BLaER1 (cell line): ENCODE measurements around the gene NTM.
"Not testable (repeated sequence)": the region's sequence is repeated elsewhere in the genome, so short reads cannot be mapped to it uniquely, and the experiment has no call there.

Source experiments
- H3K27ac ChIP-seq: shearing (Covaris generic); formaldehyde crosslinking; 2 replicates; pipeline ENCODE4 v1.8.1; 2022
- H3K27me3 ChIP-seq: shearing (Covaris generic); formaldehyde crosslinking; 2 replicates; pipeline ENCODE4 v1.8.1; 2022
- H3K36me3 ChIP-seq: shearing (Covaris generic); formaldehyde crosslinking; 2 replicates; pipeline ENCODE4 v1.8.1; 2022
- H3K4me1 ChIP-seq: shearing (Covaris generic); formaldehyde crosslinking; 2 replicates; pipeline ENCODE4 v1.8.1; 2022
- H3K4me2 ChIP-seq: shearing (Covaris generic); formaldehyde crosslinking; 2 replicates; pipeline ENCODE4 v1.8.1; 2022
- H3K4me3 ChIP-seq: shearing (Covaris generic); formaldehyde crosslinking; 2 replicates; pipeline ENCODE4 v1.8.1; 2022
- H3K9ac ChIP-seq: shearing (Covaris generic); formaldehyde crosslinking; 2 replicates; pipeline ENCODE4 v1.8.1; 2022
- H3K9me3 ChIP-seq: shearing (Covaris generic); formaldehyde crosslinking; 2 replicates; pipeline ENCODE4 v1.8.1; 2022
- H4K20me1 ChIP-seq: shearing (Covaris generic); formaldehyde crosslinking; 2 replicates; pipeline ENCODE4 v1.8.1; 2022
- Cebpa-rat ChIP-seq: shearing (Covaris generic); IDR thresholded peaks from 2 replicates; pipeline ENCODE4 v1.8.1; 2022

The NTM gene

GRCh38 chr11:131486937-131487635 lies 116.7 kb downstream of the NTM start:
- H3K4me1 ChIP-seq, result no peaks in the 10 kb centered on the region
- no peaks in the 10 kb centered on the region for H3K9me3 ChIP-seq
- no peak overlapping the region for H3K9ac ChIP-seq
- no peak overlapping the region for H3K27ac ChIP-seq
- H3K4me2 ChIP-seq, result no peak overlapping the region
- TF ChIP-seq Cebpa-rat, result no peak
- no peaks in the 10 kb centered on the region for H4K20me1 ChIP-seq
- H3K4me3 ChIP-seq, result no peak overlapping the region
- no peaks in the 10 kb centered on the region for H3K36me3 ChIP-seq
- no peaks in the 10 kb centered on the region for H3K27me3 ChIP-seq

DNA sequence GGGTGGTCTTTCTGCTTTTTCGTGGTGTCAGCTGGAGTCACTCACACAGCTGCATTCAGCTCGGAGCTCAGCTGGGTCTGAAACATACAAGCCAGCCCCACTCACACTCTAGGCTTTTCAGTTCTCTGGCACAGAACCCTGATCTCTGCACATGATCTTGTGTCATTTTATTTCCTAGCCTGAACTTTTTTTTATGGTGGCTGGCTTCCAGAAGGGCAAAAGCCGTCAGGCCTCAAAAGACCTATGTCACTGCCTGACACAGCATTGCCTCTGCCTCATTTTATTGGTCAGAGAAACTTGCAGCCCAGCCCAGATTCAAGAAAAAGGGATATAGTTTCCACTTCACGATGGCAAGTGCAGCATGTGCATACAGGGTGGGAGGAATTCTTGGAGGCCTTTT lies 117.8 kb downstream of the NTM start:
- no peaks in the 10 kb centered on the region for H4K20me1 ChIP-seq
- no peaks in the 10 kb centered on the region for H3K36me3 ChIP-seq
- H3K4me1 ChIP-seq, result no peaks in the 10 kb centered on the region
- no peak overlapping the region for H3K27ac ChIP-seq
- no peaks in the 10 kb centered on the region for H3K27me3 ChIP-seq
- H3K9ac ChIP-seq, result no peak overlapping the region
- TF ChIP-seq Cebpa-rat, result no peak
- no peak overlapping the region for H3K4me2 ChIP-seq
- H3K4me3 ChIP-seq, result no peak overlapping the region
- H3K9me3 ChIP-seq, result no peaks in the 10 kb centered on the region

GRCh38 chr11:131491503-131491902 lies 121.1 kb downstream of the NTM start:
- H4K20me1 ChIP-seq, result no peaks in the 10 kb centered on the region
- no peaks in the 10 kb centered on the region for H3K36me3 ChIP-seq
- no peaks in the 10 kb centered on the region for H3K27me3 ChIP-seq
- no peak overlapping the region for H3K27ac ChIP-seq
- H3K4me1 ChIP-seq, result no peaks in the 10 kb centered on the region
- H3K4me2 ChIP-seq, result no peak overlapping the region
- no peaks in the 10 kb centered on the region for H3K9me3 ChIP-seq
- H3K4me3 ChIP-seq, result no peak overlapping the region
- no peak overlapping the region for H3K9ac ChIP-seq
- no peak for TF ChIP-seq Cebpa-rat

GRCh38 chr11:131495423-131495822 lies 125.0 kb downstream of the NTM start:
- Histone ChIP-seq H4K20me1 (no peaks in the 10 kb centered on the region), H3K27me3 (no peaks in the 10 kb centered on the region), H3K27ac (no peak overlapping the region), H3K9me3 (no peaks in the 10 kb centered on the region), H3K4me2 (no peak overlapping the region), H3K9ac (no peak overlapping the region), H3K4me3 (no peak overlapping the region), H3K36me3 (no peaks in the 10 kb centered on the region), H3K4me1 (no peaks in the 10 kb centered on the region)
- TF ChIP-seq Cebpa-rat, result no peak

DNA sequence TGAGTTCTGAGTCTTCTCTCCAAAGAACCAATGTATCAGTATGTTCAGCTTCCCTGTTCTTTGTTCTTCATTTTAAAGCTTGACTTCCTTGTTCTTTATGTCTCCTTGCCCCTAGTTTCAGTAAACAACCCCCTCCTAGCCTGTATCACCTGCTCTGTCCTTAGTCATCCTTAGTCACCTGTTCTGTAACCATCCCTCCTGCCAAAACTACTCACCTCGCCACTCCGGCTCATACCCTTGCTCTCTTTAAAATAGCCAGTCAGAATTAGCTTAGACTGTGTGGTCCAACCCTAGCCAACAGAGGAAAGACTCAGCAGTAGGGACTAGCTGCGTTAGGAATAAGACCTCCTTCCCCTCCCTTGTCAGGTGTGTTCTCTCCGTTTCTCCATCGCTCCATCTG lies 127.3 kb downstream of the NTM start:
- H3K4me2 ChIP-seq, result not testable (repeated sequence)

DNA sequence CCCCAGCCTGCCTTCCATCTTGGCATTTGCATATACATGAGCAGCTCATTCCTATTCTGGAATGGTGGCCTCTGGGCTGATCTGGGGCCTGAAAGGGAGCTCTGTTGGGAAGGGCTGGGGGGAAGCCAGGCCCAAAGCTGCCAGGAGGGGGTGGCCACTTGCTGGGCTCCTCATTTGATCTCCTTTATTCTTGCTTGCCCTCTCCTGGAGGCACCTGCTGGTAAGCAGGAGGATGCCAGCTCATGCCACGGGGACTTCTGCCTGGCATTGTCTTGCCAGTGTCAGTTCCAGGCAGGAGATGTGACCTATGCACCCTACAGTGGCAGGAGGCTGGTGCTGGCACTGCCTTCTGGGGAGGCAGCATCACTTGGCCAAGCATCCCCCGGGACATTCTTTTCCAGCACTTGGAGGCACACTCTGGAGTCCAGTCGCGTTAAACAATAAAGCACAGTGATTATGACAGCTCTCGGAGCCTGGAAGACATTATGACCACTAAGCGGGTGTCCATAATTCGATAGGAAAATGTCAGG lies 128.3 kb downstream of the NTM start:
- Histone ChIP-seq H3K27me3 (no peaks in the 10 kb centered on the region), H3K4me3 (no peak overlapping the region), H3K9me3 (no peaks in the 10 kb centered on the region), H3K4me2 (no peak overlapping the region), H3K36me3 (no peaks in the 10 kb centered on the region), H3K9ac (no peak overlapping the region), H3K27ac (no peak overlapping the region), H4K20me1 (no peaks in the 10 kb centered on the region), H3K4me1 (no peaks in the 10 kb centered on the region)
- no peak for TF ChIP-seq Cebpa-rat

More for the DNA sequence above, 127.3 kb downstream of the NTM start:
- H3K4me1 ChIP-seq, H4K20me1 ChIP-seq, H3K9me3 ChIP-seq, H3K36me3 ChIP-seq, H3K4me3 ChIP-seq, H3K9ac ChIP-seq, H3K27ac ChIP-seq, H3K27me3 ChIP-seq: not testable (repeated sequence)

DNA sequence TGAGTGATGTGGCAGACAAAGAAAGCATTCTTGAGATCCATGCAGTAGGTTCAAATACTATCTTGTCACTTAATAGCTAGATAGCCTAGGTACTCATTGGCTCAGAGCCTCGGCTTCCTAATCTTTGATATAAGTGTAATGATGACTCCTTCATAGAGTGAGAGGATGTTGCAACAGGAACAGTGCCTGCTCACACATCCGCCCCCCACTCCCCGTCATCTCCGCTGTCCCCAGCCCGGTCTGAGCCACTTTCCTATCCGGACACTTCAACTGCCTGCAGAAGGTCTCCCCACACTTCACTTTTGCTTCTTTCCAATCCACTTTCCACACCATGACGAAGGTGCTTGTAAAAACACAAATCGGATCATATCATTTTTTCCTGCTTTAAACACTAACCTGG lies 128.8 kb downstream of the NTM start:
- Histone ChIP-seq H3K9ac (no peak overlapping the region), H3K27ac (no peak overlapping the region), H3K4me1 (no peaks in the 10 kb centered on the region), H3K4me2 (no peak overlapping the region), H3K27me3 (no peaks in the 10 kb centered on the region), H4K20me1 (no peaks in the 10 kb centered on the region), H3K4me3 (no peak overlapping the region), H3K36me3 (no peaks in the 10 kb centered on the region), H3K9me3 (no peaks in the 10 kb centered on the region)
- no peak for TF ChIP-seq Cebpa-rat

DNA sequence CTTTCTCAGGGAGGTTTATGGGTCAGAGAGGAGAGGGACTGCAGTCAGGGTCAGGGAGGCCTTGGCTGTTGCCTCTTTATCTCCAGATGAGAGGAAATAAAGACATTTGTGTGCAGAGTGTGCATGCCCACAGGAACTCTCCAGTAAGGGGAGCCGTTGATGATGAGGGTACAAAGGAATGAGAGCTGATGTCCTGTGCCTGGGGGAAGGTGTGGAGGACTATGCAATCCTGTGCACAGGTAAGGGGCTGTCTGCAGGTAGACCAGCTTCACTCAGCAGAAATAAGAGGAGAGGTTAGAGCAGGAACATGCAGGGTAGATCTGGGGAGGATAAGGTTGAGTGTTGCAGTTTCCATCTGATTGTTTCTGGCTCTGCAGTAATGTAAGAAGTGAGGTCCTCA lies 132.6 kb downstream of the NTM start:
- Histone ChIP-seq H3K9me3 (no peaks in the 10 kb centered on the region), H3K4me1 (no peaks in the 10 kb centered on the region), H3K4me2 (no peak overlapping the region), H3K27ac (no peak overlapping the region), H3K27me3 (no peaks in the 10 kb centered on the region), H3K4me3 (no peak overlapping the region), H3K36me3 (no peaks in the 10 kb centered on the region), H4K20me1 (no peaks in the 10 kb centered on the region), H3K9ac (no peak overlapping the region)
- TF ChIP-seq Cebpa-rat, result no peak

DNA sequence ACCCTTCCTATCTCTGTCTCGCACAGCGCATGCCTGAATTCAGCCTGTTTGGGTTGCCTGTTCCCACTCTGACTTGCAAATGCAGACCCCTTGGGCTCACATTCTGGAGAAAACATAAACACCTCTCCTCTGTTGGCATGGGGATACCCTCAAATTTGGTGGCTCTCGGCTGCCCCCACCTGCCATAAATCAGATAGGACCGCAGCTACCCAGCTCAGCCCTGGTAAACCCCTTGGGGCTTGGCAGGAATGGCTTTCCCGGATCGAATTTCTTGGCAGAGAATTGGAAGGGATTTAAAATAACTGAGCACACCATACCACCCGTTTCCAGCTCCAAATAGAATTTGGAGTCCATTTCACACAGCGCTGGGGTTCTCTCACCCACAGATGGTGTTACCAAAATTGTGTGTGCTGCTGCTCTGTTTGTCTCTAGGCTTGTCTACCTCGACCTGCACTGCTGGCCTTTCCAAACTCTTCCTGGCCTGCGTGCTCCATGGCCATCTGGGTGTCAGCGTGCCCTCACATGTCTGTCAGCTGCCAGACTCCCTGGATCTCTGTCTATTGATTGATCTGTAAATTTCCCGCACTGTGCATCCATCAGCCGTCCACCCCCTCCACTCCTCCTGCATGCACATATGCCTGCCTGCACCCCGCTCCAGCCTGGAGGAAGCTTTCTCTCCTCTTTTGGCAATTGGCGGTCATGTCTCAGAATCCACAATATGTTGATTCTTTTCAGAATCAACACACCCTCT lies 134.0 kb downstream of the NTM start:
- Histone ChIP-seq H3K4me1 (no peaks in the 10 kb centered on the region), H3K36me3 (no peaks in the 10 kb centered on the region), H3K27me3 (no peaks in the 10 kb centered on the region), H3K9me3 (no peaks in the 10 kb centered on the region), H3K4me3 (no peak overlapping the region), H3K27ac (no peak overlapping the region), H3K4me2 (no peak overlapping the region), H4K20me1 (no peaks in the 10 kb centered on the region), H3K9ac (no peak overlapping the region)
- TF ChIP-seq Cebpa-rat, result no peak

DNA sequence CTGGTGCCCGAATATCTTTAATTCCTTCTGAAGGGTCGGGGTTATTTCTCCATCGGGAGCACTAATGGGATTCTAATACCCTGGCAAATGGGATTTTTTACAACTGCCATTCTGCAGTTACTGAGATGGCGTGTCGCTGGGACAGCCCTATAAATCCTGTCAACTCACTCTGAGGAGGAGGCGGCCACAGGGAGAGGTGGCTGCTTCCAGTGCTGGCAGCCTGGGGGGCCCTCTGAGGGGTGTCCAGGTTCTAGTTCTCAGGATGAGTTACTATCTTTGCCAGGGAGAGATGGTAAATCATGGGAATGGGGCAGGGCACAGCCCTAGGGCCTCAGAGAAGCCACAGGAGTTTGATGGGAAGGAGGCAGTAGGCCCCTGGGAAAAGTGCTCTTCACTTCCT lies 135.9 kb downstream of the NTM start:
- Histone ChIP-seq H4K20me1 (no peaks in the 10 kb centered on the region), H3K27ac (no peak overlapping the region), H3K36me3 (no peaks in the 10 kb centered on the region), H3K4me1 (no peaks in the 10 kb centered on the region), H3K9ac (no peak overlapping the region), H3K4me3 (no peak overlapping the region), H3K4me2 (no peak overlapping the region), H3K27me3 (no peaks in the 10 kb centered on the region), H3K9me3 (no peaks in the 10 kb centered on the region)
- no peak for TF ChIP-seq Cebpa-rat
